Liver (tissue), 3 donors: ENCODE results near the gene OCEL1.

Experiments used
- CTCF ChIP-seq: fragments of 150-350 bp; IDR thresholded peaks from 2 replicates; pipeline ENCODE4 v1.5.1; 2017; ENCODE audit warnings: improper control_type of control experiment, low read depth, low read length; ENCODE audit not compliant: missing input control
- GABPA ChIP-seq, 2 donors: IDR thresholded peaks in 1 of 2; conservative IDR thresholded peaks in 1 of 2; 2 replicates each; pipeline ENCODE4 v1.6.1; 2016; ENCODE audit warnings: antibody characterized with exemption in 2 of 2, mild to moderate bottlenecking in 1 of 2, moderate library complexity in 1 of 2
- REST ChIP-seq: IDR thresholded peaks from 2 replicates; pipeline ENCODE4 v1.6.1; 2016; ENCODE audit warnings: antibody characterized with exemption, mild to moderate bottlenecking
- RXRA ChIP-seq, 2 donors: IDR thresholded peaks; 2 replicates each; pipeline ENCODE4 v1.6.1; 2017 to 2018; ENCODE audit warnings: antibody characterized with exemption in 2 of 2, mild to moderate bottlenecking in 1 of 2
- TAF1 ChIP-seq: conservative IDR thresholded peaks from 2 replicates; pipeline ENCODE4 v1.6.1; 2016; ENCODE audit warnings: antibody characterized with exemption, mild to moderate bottlenecking
- YY1 ChIP-seq: IDR thresholded peaks from 2 replicates; pipeline ENCODE4 v1.6.1; 2016; ENCODE audit warnings: antibody characterized with exemption, mild to moderate bottlenecking
- donor health status: healthy.
- donor health status: healthy.

- TF ChIP-seq CTCF (no peak), YY1 (no peak), RXRA (IDR thresholded peaks at IDR 0.05) (no peak), GABPA (IDR thresholded peaks at IDR 0.05 in 1 of 2, conservative IDR thresholded peaks at IDR 0.05 in 1 of 2) (no peak), TAF1 (no peak), REST (no peak)
Measured at GRCh38 chr19:17213334-17213733, 12.7 kb upstream of the OCEL1 start.
